AG20443 (cell line): ENCODE measurements around the gene PHKG1.
"Not testable (repeated sequence)": the region's sequence is repeated elsewhere in the genome, so short reads cannot be mapped to it uniquely, and the experiment has no call there.

Experiments
- DNase-seq: peaks from one replicate; pipeline ENCODE4 v3.0.0; 2012; ENCODE audit warnings: low spot score, mixed read lengths

PHKG1 gene

GRCh38 chr7:56092789-56093531, at the start of gene PHKG1:
Gene PHKG1, minus strand, starts transcription at chr7:56092952. Its CDS starts 4,011 bp downstream, at chr7:56088941.
- DNase-seq, result peak; percentile 92

GRCh38 chr7:56131062-56131461, 38.3 kb upstream of the PHKG1 start:
- DNase-seq, result not testable (repeated sequence)

GRCh38 chr7:56127241-56127975, 34.7 kb upstream of the PHKG1 start:
- no peak for DNase-seq

GRCh38 chr7:56125831-56126230, 33.1 kb upstream of the PHKG1 start:
- DNase-seq, result no peak

GRCh38 chr7:56124981-56125380, 32.2 kb upstream of the PHKG1 start:
- no peak for DNase-seq

GRCh38 chr7:56121440-56121839, 28.7 kb upstream of the PHKG1 start:
- DNase-seq, result no peak

- no peak for DNase-seq
These were observed 23.2 kb upstream of the PHKG1 start, which contains the start of gene NUPR2 for GRCh38 chr7:56115852-56116538. Gene NUPR2, minus strand, starts transcription at chr7:56116417. Its CDS starts 103 bp downstream, at chr7:56116314.

GRCh38 chr7:56112244-56112643, 19.5 kb upstream of the PHKG1 start:
- DNase-seq, result not testable (repeated sequence)

- no peak for DNase-seq
These were observed 17.9 kb upstream of the PHKG1 start for GRCh38 chr7:56110611-56111010.

- no peak for DNase-seq
These were observed 15.2 kb upstream of the PHKG1 start for GRCh38 chr7:56107954-56108258.

GRCh38 chr7:56106108-56107073, 13.6 kb upstream of the PHKG1 start, which contains the start of gene CHCHD2:
Gene CHCHD2, minus strand, starts transcription at chr7:56106476. Its CDS starts 63 bp downstream, at chr7:56106413.
- peak; percentile 99 for DNase-seq

- no peak for DNase-seq
These were observed 12.8 kb upstream of the PHKG1 start for GRCh38 chr7:56105508-56105907.

GRCh38 chr7:56104138-56104537, 11.4 kb upstream of the PHKG1 start:
- DNase-seq, result not testable (repeated sequence)

GRCh38 chr7:56099653-56100052, 6.9 kb upstream of the PHKG1 start:
- no peak for DNase-seq

- DNase-seq, result not testable (repeated sequence)
These were observed 5.6 kb upstream of the PHKG1 start for GRCh38 chr7:56098187-56099008.

GRCh38 chr7:56097700-56098099, 4.9 kb upstream of the PHKG1 start:
- DNase-seq, result peak; percentile 79

- DNase-seq, result not testable (repeated sequence)
These were observed 364 bp downstream of the PHKG1 start for GRCh38 chr7:56092388-56092787.

- DNase-seq, result peak; percentile 33
These were observed 1.2 kb downstream of the PHKG1 start for GRCh38 chr7:56091591-56091990.

GRCh38 chr7:56087445-56087844, 5.3 kb downstream of the PHKG1 start:
- no peak for DNase-seq

GRCh38 chr7:56086761-56087160, 6.0 kb downstream of the PHKG1 start:
- no peak for DNase-seq
